ENCODE results near the gene CDK14.

Gene CDK14

DNA sequence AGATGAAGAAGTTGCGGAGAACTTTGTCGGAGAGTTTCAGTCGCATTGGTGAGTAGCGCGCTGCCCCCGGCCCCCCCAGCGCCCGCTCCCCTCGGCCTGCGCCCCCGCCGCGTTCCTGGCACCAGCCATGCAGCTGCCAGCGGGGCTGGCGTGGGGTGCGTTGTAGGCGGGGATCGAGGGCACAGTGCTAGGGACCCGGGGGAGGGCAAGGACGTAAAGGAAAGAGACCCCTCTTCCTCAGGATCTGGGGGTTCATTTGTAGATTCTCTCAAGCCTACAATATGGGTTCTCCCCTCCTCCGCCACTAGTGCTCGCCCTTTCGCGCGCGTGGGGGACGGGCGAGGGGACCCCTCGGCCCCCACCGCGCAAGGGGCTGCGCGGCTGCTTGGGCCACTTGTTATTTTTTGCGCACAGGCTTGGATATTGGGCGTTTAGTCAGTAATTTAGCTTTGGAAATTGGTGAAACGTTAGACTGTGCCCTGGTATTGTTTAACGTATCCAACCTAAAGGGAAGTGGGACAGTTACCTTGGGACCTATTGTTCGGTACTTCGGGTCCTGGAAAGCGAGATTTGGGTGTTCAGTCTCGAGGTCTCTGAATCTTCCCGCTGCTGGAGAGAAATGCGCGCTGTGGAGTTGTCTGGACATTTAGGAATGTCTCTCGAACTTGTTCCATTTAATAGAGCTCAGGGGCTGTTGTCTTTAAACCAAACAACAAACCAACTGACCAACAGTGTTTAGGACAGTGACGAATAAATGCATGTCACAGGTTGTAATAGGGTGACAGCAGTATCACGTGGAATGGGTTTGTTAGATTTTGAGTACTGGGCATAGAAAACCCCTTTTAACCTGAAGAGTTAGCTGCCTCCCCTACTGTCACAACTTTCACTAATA, 796 bp downstream of the CDK14 start:
- DNase-seq (ENCODE audit: low read depth in 3 of 3) = no peak

DNA sequence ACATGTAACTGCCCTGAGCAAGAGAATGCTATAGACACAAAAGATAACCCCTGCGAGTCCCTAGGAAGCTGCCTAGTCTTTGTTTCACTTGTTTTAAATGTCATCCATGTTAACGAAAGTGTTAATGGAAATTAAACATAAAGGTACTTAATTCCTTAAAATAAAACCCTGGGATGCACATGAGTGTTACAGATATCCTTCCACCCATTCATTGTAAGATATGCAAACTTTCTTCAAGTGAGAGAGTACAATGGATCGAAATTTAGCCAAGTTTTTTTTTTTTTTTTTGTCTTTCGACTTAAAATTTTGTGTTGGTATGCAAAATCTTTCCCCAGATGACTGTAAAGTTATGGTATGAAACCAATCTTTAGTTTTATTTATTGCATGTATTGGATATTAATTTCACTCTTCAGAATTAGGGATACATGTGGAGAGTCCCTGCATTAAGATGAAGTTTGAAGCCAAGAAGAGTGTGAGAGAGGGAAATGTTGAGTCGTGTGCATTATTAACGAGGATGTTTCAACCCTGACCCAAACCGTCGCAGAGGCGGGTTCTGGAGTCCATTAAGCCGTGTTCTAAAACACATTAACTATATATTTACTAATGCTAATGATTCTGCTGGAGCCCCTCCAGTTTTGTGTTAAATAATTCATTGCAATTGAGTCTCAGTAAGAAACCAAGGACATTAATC, 1.6 kb downstream of the CDK14 start:
- no peak for DNase-seq (ENCODE audit: low read depth in 3 of 3)

DNA sequence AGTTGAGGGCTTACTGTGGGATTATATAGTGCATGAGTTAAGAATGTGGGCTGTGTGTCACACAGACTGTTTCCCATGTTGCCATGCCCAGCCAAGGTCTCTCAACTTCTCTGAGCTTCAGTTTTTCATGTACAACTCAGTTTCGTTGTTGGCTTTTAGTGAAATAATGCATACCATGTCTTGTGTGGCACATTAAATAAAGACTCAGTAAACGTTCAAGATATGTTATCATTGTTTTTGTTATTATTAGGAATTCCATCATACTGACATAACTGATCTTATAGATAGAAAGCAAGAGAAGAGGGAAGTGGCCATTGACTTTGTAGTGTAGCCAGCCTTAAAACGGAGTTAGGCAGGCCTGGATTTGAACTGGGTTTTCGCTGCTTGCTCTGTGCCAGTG, 2.9 kb downstream of the CDK14 start:
- DNase-seq (ENCODE audit: low read depth in 3 of 3) = no peak

DNA sequence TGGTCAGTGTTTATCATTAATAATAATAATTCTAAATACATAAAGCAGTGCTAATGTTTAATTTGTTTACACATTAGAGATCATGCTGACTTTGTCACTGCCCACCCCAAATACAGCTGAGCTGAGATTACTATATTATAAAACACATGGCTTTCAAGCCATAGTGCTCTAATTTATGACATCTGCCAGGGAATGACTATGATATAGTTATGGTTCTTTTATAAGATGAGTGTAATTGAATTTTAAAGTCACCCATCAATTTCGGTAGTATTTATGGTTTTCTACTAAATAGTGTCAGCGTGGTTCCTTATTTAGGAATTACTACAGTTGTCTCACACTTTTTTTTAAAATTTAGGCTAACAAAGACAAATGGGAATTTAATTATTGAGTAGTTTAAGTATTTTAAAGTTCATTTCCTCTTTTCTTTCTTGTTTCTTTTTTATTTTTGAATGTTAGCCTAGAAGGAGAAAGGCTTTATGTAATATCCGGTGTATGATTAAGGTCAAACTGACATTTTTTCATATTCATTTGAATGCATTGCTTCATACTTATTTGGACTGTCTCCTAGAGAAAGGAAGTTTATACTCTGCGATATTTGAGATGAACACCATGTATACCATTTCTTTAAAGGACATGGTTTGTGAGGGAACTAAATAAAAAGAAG, 3.9 kb downstream of the CDK14 start:
- DNase-seq (ENCODE audit: low read depth in 3 of 3) = no peak

DNA sequence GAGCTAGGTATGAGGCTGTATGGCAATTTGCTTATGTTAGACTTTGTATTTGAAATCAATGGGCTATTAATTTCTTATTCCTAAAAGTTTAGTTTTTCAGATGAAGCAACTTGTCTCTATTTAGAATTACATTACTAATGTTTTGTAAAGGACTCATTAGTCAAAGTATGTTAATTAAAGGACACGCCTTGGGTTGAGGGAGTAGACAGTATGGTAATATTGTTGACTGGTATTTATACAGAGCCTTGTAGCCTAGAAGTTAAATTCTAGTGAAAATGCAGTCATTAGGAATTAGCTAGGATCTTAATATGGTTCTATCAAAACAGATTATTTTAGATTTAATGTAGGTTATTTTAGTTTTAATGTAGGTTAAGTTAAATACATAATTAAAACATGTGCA, 6.2 kb downstream of the CDK14 start:
- DNase-seq (ENCODE audit: low read depth in 3 of 3) = no peak

DNA sequence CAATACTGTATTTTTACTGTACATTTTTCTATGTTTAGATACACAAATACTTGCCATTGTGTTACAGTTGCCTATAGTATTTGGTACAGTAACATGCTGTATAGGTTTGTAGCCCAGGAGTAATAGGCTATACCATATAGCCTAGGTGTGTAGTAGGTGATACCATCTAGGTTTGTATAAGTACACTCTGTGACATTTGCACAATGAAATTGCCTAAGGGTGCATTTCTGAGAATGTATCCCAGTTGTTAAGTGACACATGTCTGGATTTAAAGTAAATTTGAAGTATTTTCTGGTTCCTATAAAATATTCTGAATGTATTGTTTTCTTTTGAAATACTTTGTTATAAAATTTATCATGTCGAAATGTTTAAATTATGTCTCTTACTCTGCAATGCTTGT, 7.2 kb downstream of the CDK14 start:
- no peak for DNase-seq (ENCODE audit: low read depth in 3 of 3)

DNA sequence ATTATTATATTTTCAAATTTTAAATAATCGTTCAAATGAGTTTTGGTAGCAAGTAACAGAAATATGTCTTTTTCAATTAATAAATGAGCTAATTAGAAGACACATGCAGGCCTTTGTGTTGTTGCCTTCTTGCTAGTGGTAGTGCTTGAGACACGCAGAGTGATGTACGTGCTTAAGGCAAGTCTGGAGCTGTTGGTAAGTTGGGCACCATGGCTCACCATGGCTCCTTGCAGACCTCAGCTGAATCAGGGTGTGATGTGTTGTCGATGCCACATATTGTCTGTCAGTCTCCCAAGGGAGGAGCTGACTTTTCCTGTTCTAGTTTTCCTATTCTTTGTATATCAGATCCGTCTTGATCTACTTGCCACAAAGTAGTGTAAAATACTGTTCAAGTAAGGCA, 8.3 kb downstream of the CDK14 start:
- DNase-seq (ENCODE audit: low read depth in 3 of 3) = no peak

DNA sequence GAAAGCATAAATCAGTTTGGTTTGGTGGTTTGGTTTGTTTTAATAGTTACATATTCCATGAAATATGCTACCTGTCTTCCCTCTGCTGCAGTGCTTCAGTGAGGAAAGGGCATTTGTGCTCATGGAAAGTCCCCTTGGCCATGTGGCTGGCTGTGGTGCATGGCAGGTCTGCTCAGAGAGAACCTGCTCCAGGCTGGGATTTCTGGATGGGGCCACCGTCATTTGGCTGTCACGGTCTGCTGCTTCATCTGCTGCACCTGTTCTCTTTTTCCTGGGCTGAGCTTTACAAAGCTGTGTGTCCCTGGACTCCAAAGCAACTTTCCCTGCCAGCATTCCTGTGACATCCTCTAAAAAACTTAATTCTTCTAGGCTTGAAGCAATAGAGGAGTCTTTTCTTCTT, 8.9 kb downstream of the CDK14 start:
- no peak for DNase-seq (ENCODE audit: low read depth in 3 of 3)

DNA sequence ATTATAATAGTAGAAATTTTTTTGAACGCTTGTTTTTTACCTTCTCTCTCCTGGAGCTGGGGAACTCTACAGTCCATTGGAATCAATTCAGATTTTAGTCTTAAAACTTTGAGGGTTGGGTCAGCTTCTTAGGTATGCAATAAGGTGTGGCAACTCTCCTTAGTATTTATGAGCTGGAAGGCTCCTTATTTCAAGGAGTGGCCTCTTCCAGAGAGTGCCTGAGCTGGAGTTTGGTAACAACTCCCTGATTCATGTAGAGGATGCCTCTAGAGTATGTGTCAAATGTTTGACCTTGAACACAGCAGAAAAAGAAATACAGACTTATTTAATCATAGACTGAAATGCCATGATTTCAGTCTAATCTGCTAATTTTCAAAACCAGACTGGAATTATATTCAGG, 11.1 kb downstream of the CDK14 start:
- DNase-seq (ENCODE audit: low read depth in 3 of 3) = no peak

DNA sequence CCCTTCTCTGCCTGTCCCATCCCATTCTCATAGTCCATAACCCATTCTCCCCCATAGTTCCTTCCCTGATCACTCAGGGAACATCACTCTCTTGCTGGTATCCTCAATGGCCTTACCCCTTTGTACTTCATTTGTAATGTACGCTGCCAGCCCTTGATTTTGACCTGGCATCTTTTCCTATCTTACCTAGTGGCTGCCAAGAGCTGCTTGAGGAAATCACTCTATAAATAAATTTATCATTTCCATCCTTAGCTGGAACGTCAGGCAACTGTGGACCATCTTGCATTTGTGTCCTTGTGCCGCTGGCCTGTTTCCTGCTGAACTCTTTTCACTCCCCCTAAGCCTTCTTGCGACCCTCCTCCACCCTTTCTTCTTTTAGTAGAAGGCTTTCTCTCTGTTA, 14.0 kb downstream of the CDK14 start:
- DNase-seq (ENCODE audit: low read depth in 3 of 3) = no peak

DNA sequence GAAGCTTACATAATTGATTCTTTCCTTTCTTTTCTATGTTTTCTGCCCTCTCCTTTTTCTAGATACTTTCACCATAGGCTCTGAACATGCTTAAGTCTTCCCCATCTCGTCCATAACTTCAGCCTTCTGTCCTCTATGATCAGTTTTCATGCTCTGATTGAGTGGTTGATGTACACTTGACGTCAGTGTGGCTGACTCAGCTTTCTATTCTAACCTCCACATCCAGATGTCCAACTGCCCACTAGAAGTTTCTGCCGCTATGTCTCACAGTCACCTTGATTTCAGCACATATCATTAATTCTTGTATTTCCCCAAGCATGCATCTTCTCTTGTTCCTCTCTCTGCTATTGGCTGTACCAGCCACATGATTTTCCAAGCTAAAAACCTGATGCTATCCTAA, 15.0 kb downstream of the CDK14 start:
- DNase-seq (ENCODE audit: low read depth in 3 of 3) = no peak

DNA sequence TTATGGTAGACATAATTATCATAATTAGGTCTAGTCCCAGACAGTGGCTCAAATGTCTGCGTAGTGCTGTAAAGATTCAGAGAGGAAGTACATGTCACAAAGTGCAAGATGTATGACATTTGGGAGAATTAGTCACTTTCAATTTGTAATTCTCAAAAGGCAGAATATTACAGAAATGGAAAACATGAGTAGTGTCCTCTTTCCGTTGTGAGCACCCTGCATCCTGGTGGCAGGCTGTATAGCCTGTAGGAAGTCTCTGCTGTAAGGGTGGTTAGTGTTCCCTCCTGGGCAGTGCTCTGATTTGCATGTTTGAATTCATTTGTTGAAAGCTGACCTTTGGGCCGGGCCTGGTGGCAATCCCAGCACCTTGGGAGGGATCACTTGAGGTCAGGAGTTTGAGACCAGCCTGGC, 17.0 kb downstream of the CDK14 start:
- DNase-seq (ENCODE audit: low read depth in 3 of 3) = peak in 1 of 3 experiments; percentile 11

DNA sequence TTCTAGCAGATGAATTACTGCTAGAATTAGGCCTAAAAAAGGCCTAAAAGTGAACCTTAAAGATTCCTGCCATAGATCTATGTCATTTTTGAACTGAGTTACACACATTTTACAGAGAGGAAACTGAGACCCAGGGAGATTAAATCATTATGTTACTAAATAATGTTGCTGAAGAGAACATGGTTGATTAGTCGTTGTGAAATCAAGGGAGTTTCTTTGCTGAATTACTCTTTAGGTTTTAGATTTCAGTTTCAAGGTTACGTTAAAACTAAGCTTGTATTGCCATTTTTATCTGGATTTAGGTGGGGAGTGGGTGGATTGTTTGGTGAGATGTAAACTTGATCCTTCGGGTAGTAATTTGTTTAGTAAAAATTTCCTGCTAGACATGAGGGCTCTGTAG, 21.3 kb downstream of the CDK14 start:
- no peak for DNase-seq (ENCODE audit: low read depth in 3 of 3)

DNA sequence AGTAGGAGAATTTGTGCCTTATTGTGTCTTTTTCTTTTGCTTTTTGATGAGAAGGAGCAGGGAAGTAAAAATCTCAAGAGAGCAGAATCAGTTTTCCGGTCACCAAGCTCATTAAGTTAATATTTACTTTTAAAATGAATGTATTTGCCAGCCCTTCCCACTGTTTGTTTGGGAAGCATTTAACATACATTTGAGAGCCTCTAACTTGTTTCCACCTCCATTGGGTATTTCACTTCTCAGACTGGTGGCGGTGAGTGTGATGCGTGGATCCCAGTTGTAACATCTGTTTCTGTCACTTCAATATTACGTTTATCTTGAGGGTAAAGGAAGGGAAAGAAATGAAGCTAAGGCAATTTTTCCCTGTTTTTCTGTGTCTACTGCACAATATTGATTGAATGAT, 22.8 kb downstream of the CDK14 start:
- DNase-seq (ENCODE audit: low read depth in 3 of 3) = no peak

DNA sequence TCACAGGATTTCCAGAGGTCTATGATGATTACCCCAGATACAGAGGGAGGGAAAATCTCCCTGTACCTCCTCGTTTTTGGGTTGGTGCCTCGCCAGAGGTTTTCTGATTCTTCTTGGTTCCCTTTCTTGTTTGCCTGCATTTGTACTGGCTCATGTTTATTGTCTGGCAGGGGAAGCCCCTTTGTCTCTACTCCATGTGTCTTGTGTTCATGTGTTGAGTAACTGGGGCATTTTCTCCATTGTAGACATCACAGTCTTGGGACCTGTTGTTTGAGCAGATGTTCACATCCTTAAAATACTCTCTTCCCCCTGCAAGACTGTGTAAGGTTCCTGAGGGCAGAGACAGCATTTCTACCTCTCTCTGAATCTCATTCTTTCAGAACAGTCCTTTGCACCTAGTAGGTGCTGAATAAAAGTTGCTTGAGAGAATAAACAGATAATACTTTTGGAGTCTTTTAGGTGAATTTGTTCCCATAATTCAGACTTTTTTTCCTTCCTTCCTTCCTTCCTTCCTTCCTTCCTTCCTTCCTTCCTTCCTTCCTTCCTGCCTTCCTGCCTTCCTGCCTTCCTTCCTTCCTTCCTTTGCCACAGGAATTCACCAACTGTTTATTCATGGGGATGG, 25.1 kb downstream of the CDK14 start:
- no peak for DNase-seq (ENCODE audit: low read depth in 3 of 3)

DNA sequence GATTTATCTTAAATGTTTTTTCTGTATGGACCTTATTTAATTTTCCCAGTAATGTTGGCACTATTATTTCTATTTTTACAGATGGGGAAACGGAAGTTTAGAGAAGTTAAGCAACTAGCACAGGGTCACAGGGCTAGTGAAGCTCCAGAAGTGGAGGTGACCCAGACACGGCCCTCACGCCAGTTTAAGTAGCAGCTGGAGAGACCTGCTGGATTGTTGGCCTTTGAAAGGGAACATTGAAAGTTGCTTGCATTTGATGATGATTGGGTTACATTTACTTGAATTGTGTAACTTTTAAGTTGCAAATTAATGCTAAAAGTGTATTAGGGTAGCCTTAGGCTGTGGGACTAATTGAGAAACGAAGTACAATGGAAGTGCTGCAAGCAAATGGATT, 25.6 kb downstream of the CDK14 start:
- no peak for DNase-seq (ENCODE audit: low read depth in 3 of 3)

DNA sequence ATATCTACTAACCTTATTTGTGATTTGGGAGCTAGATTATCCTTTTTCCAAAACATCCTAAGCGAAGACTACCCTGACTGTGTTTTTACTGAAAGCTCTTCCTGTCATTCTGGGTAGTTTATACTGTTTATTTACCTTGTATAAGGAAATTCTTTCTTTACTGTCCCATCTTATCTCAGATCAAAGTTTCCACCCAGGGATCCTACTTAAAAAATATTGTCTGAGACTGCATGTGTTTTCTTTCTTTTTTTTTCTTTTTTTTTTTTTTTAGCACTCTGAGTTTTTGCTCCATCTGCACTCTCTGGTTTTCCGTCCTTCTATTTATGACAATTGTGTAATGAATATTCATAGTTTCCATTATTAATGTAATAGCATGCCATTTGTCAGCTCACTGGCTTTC, 26.5 kb downstream of the CDK14 start:
- no peak for DNase-seq (ENCODE audit: low read depth in 3 of 3)

DNA sequence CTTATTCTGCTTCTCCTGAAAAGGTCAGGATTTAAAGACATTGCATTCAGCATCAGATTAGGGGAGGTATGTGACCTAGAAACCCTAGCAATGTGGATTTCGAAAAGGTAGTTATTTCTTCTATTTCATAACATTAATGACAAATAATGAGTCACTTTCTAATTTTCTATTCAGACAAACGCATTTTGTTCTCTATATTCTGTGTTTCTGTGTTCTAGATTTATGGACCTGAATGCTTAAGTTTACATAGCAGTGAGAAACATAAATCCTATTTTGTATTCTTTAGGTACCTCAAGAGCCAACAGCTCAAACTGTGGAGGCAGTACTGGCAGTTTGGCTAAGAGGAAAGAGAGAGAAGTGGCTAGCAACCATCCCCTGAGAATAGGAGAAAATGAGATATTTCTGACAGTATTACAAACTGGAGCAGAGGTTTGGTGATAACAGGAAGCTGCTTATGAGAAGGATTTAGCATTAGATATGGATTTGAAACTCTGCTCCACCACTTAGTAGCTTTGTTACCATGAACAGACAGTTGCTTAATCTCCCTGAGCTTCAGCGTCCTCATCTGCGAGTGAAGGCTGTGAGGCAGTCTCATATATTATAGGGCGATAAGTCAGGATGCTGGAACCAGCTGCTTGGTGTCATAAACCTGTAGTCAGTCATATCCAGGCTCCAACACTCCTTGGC, 28.2 kb downstream of the CDK14 start:
- DNase-seq (ENCODE audit: low read depth in 3 of 3) = no peak

DNA sequence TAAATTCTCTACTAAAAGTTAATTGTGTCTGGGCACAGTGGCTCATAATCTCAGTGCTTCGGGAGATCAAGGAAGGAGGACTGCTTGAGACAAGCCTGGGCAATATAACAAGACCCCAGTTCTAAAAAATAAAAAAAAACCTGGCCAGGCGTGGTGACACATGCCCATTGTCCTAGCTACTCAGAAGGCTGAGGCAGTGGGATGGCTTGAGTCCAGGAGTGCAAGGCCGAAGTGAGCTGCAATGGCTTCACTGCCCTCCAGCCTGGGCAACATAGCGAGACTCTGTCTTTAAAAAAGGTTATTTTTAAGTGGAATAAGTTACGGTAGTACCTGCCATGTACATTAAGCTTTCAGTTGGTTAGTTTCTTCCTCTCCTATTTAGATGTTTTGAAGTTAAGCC, 28.9 kb downstream of the CDK14 start:
- no peak for DNase-seq (ENCODE audit: low read depth in 3 of 3)

DNA sequence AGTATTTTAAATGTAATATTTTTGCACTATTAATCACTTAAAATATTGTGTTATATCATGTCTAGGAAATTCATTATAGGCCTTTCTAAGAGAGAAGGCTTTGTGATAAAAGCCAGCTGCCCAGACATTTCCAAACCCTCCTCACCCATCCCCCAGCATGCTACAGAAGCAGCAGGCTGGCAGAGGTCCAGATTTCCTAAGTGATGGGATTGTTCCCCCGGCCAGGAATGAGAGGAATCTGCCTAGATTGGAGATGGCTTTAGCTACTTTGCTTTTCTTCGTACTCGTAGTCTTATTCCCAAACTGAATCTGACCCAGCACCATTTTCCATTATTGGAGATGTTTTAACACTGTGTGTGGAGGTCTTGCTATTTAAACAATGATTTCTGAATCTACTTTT, 29.4 kb downstream of the CDK14 start:
- DNase-seq (ENCODE audit: low read depth in 3 of 3) = no peak

DNA sequence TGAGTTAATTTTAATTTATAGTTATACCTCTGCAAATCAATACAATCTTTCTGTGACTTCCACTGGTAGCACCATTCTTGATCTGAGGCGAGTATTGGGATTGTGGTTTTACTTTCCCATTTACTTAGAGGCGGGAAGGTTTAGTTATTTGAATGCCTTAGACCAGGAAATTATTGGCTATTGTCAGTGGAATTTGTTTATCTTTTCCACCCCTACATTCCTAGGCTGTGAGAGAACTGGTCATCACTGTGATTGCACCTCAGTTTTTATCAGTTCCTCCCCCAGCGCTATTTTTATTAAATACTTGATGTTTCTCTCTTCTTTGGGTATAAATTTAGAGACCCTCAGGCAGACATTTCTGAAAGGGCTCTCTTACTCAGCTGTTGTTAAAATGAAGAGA, 29.9 kb downstream of the CDK14 start:
- DNase-seq (ENCODE audit: low read depth in 3 of 3) = no peak
